HK-2 (cell line): Measurements from ENCODE around the gene ERCC5.

Source experiments
- DNase-seq: peaks from one replicate; pipeline ENCODE4 v3.0.0-alpha.2; 2018; ENCODE audit not compliant: unreplicated experiment

Gene ERCC5

DNA sequence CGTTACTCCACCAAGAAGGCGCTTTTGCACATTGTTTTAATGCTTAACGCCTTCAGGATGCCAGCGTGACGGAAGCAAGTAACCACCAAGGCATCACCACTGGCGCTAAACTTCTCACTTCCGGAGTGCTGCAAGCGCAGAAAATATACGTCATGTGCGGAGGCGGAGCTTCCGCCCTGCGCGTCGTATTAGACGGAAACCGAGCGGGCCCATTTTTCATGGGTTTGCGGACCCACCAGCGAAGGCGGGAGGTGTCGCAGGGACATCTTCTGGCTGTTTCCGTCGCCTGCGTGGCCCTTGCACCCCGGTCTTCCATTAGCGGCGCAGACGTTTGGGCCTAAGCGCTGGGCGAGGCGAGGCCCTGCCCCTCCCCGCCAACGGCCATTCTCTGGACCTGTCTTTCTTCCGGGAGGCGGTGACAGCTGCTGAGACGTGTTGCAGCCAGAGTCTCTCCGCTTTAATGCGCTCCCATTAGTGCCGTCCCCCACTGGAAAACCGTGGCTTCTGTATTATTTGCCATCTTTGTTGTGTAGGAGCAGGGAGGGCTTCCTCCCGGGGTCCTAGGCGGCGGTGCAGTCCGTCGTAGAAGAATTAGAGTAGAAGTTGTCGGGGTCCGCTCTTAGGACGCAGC lies at the start of gene ERCC5:
Gene ERCC5 (plus strand): TSS at position 403 of the 631 bp plus-strand sequence. CDS start 235 bp downstream, outside the sequence.
- DNase-seq = peak; percentile 94

DNA sequence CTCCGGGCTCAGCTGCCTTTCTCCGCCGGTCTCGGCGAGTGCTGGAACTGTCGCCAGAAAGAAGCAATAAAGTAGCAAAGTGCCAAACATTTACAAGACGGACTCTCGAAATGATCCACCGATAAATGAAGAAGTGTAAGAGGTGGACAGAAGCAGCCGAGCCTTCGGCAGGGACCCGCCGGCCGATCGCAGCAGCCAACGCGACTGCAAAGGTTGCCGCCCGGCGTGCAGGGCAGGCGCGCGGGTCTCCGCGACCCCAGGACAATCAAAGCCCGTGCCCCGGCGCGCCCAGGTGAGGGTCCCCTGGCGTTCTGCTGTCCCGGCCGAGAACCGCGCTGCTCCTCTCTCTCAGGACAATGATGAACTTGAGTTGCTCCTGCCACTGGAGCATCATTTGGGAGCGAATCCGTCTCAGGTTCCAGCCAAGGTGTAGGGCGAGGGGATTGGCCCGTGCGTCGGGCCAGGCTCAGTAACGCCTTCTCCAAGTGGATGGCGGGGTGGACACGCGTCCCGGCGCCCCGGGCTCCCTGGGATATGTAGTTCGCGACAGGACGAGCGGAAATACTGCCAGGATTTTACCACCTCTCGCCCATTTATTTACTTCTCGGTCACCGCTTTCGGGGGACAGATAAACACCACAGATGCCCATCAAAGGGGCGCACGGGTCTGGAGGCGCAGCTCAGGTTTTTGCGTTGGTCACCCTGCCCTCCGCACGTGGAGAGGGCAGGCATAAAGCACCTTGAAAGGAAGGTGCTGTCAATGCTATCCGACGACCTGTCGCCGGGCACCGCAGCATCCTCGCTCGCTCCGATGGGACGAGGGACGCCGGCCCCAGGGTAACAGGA lies 47.0 kb upstream of the ERCC5 start, which contains the start of the genes BIVM and POGLUT2:
Gene BIVM (plus strand): TSS at position 539 of the 845 bp plus-strand sequence. CDS start 8,149 bp downstream, outside the sequence.
Gene POGLUT2 (minus strand): TSS at position 396 of the 845 bp plus-strand sequence. CDS start 306 bp downstream, at position 90.
- peak; percentile 88 for DNase-seq

DNA sequence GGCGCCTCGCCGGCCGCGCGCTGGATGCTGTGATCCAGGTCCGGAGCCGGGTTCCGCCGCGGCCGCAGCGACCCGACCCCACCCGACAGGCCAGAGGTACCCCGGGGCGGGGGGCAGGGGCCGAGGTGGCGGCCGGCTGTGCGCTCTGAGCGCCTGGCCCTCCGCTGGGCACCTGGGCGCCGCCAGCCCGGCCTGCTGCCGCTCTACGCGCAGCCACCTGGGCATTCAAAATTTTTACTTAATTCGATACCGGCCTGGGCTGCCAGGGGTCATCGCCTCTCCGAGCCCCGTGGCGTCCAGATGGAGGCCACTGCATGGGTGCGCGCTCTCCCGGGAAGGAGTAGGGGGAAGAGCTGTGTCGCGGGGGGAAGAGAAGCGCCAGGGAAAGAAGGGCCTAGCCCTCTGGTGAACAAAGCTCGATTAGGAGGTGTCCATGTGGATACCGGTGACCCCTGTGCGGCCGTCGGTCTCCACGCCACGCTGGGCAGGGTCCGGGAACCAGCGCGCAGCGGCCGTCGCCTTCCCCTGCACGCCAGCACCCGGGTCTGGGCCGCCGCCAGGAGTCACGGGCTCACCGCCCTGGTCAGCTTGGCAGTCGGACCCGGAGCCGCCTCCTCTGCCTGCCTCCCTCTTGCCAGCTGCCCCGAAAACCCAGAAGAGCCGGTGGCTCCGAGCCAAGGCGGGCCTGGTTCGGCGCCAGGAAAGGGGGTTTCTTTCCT lies 46.2 kb upstream of the ERCC5 start:
- DNase-seq = peak; percentile 41

DNA sequence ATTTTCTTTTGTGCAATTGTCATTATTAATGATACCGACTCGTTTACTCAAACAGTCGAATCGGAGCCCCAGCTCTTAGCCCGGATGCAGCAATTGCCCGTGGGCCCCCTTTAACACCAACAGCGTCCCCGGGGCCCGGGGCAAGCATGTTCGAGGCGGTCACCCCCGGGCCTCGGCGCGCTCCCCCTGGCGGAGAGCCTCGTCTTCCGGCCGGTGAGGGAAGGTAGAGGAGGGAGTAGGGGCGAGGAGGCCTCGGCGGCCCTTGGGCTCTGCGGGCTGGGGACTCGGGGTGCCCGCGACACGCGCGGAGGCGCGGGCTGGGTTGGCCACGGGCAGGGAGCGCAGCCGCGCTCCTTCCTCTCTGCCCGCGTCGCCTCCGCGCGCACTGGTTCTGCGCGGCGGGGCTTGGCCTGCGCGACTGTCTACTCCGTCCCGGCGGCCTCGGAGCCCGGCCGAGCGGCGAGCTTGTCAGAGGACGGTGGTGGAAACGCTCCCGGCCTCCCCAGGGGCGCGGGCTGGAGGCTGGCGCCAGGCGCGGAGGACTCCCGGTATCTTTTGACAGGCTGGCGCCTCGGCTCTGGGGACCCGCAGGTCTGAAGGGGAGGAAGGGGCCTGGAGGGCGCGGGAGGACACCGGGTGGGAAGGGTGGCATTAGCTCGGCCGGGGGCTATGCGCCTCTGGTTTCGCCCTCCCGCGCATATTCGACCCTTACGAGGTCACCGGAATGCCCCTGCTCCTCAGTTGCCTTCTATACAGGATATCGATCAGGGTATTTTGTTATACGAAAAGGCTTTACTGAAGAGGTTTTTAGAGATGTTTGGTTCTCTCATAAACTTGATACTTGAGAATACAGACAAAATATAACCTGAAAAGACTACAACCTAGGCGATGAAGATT lies 45.4 kb upstream of the ERCC5 start:
- peak; percentile 72 for DNase-seq

DNA sequence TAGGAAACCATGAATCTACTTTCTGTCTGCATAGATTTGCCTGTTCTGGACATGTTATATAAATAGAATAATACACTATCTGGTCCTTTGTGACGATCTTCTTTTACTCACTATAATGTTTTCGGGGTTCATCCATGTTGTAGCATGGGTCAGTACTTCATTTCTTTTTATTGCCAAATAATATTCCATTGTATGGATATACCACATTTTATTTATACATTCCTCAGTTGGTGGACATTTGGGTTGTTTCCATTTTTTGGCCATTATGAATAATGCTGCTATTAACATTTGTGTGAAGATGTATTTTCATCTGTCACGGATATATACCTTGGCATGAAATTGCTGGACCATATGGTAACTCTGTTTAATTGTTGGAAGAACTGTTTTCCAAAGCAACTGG lies 40.2 kb upstream of the ERCC5 start:
- DNase-seq = no peak

DNA sequence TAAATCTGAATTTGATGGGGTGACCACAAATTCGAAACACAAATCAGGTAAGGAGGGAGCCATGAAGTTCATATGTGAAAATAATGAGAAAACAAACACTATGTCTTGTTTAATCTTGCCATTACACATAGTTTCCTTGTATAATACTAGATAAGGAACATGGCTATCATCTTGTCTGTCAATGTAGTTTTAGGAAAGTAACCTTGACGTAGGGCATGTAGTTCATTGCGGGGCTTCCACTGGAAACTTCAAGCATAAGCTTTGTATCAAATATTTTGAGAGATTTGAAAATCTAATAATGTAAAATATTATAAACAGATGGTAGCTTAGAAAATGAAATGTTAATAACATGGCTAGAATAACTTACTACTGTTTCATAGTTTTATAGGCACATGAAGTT lies 38.1 kb upstream of the ERCC5 start:
- DNase-seq = no peak

DNA sequence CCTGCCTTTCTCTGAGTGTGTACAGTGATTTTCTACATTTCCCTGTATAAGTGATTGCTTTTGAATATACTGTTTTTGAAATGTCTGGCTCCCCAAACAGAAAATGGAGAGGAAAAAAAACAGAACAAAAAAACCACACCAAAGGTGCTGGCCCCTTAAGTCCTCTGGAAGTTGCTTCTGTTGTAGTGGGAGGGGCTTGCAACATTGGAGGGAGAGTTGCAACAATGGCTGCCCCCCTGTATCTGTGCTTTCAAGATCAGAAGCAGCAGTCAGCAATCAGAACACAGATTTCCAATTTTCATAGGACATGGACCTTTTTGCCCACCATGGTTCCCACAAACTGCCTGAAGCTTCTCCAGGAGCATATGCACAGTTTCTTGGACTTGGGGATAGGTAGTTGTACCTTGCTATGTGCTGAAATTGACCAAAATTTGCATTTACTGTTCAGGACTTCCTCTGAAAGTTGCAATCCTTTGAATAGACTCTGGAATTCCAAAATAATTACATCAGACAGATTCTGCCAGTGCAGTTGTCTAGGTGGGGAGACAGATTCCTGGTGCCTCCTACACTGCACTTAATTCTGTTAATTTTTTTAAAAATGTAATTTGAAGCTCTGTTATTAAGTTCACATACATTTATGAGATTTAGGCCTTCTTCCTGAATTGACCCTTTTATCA lies 33.1 kb upstream of the ERCC5 start:
- peak; percentile 24 for DNase-seq

DNA sequence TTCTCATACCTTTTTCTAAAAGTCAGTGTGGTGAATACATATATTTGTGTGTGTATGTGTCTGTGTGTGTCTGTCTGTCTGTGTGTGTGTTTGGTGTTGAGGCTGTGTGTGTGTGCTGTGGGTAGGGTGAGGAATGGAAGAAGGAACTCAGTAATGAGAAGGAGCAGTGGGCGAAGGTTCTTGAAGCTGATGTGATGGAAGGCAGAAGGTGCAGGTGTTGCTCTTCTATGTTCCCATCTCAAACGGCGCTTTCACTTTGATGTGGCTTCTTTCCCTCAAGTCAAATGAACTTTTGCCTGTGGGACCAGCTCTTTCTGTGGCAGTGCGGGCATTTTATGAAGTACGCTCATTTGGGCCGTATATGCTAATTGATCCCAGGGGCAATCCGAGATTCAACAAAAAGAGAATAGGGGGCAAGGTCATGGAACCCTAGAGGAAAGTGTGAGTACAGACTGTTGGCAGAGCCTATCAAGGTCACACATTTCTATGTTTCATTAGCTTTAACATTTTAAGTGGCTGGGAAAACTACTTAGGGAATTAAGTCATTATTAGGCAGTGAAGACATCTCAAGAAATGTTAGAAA lies 31.7 kb upstream of the ERCC5 start:
- no peak for DNase-seq

DNA sequence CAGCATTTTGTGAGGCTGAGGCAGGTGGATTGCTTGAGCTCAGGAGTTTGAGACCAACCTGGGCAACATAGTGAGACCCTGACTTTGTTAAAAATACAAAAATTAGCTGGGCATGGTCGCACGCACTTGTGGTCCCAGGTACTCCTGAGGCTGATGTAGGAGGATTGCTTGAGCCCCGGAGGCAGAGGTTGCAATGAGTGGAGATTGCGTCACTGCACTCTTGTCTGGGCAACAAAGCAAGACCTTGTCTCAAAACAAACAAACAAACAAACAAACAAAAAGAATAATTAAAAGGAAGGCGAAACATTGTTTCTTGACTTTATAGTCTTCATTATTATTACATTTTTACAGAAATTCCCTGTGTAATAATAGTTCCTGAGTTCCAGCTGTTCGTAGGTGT lies 31.0 kb upstream of the ERCC5 start:
- DNase-seq = no peak

DNA sequence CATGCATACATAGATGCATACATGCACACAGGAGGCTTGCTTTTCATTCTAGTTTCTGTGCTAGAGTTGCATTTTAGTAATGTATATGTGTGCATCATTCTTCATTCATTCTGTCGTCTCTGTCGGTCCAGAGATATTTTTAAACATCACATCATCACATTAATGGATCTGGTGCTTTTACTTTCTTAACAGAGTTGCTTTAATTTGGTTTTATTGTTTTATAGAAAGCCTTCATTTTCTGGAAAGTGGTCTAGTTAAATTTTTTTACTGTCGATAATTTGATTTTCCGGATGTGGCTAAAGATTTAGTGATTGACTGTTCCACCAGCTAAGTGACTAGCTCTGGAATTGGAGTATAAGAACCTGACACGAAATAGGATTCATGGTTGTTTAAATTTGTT lies 30.0 kb upstream of the ERCC5 start:
- no peak for DNase-seq

DNA sequence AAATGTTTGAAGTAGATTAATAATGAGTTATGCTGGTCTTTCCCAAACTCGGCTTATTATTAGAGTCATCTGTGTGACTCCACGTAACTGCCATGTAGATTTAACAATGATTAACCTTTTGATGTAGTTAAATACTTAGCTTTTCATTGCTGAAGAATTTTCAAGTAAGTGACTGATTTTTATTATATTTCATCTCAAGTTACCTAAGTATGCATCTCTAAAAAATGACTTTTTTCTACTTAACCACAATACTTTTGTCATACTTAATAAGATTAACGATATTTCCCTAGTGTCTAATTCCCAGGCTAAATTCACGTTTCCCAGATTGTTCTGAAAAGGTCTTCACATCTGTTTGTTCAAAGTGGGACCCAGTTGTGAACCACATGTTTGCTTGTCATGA lies 29.1 kb upstream of the ERCC5 start:
- no peak for DNase-seq

DNA sequence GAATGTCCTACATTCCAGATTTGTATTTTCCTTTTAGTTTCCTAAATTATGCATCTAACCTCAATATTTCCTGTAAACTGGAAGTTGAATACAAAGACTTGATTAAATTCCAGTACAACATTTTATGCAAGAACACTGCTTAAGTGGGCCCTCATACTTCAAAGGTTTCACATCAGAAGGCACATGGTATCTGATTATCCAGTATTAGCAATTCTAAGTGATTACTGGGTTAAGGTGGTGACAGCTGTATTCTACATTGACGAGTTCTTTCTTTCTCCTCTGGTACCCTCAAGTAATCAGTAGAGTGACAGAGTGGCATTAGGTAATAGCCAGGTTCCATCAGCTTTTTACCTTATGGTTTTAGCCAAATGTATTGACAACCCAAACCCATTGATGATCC lies 28.6 kb upstream of the ERCC5 start:
- DNase-seq = no peak

DNA sequence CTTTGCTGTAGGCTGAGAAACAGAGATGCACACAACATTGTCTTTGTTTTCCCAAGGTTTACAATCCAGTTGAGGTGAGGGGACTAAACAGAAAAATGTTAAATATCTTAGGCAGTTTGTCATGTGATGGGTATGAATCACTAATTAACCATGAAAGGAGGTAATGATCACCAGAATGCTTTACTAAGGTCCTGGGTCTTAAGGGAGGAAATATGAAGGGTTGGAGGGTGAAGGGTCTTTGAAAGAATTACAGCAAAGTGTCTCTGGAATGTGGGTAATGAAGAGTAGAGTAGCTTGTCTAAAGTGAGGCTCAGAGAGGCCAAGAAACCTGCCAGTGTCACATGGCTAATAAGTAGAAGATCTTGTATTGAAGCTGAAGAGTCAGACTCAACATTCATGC lies 27.9 kb upstream of the ERCC5 start:
- peak; percentile 12 for DNase-seq

DNA sequence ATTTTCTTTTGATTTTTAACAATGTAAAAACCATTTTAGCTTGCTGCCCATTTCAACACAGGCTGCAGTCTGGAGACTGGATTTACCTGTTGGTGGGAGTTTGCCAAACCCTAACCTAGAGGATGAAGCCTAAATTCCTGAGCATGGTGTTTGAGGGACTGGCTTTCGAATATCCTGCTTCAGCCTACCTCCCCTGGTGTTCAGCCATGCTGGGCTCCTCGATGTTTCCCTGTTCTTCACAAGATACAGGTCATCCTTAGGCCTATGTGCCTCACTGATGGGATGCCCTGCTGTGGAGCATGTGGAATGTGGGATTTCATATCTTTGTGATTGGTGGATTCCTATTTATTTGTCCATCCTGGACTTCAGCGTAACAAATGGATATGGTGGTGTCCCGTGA lies 20.4 kb upstream of the ERCC5 start:
- no peak for DNase-seq

DNA sequence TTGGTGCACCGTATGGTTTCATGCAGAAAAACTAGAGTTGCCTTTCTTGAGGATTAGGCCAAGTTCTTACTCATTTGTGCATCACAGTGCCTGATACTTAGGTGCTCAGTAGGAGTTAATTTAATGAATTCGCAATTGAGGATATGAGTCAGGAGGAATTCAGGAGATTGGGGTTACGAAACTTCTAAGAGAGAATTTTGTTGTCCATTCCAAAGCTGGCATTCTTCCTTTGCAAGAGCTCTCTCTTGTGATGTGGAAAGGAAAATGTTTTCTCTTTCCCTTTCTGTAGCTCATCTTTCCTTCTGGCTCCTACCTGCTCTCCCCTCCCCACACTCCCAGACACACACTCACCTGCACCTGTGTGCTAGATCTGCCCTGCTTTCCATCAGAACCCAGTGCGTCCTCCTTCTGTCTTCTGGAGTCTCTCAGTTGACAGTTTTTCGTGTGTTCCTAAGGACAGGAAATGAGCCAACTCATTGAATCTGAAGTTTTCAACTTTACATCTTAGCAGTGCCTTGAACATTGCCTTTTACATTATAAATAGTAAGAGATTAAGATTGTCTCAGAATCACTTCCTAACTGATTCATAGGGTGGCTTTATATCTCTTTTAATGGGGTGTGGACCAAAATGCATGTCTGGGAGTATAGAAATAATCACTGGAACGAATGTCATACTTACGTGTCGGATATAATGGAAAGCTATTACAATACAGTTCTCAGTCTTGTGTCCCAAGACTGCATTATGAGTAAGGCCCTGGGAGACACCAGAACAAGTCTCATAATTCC lies 19.7 kb upstream of the ERCC5 start:
- no peak for DNase-seq

DNA sequence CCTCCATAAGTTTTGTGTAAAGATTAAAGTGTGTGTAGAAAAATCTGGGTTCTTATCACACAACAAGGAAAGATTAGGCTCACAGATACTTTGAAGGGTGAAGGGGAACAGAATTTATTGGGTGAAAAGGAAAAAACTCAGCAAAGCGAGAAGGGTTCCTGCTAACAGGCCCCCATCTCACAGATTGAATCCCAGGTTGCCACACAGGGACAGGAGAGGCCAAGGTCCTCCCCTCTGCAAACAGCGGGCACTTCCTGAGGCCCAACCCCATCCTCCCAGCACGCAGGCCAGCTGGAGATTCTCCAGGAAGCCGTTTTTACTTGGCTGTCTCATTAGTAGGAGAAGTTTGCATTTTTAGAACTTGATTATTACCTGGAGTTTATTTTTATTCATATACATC lies 15.2 kb upstream of the ERCC5 start:
- no peak for DNase-seq

DNA sequence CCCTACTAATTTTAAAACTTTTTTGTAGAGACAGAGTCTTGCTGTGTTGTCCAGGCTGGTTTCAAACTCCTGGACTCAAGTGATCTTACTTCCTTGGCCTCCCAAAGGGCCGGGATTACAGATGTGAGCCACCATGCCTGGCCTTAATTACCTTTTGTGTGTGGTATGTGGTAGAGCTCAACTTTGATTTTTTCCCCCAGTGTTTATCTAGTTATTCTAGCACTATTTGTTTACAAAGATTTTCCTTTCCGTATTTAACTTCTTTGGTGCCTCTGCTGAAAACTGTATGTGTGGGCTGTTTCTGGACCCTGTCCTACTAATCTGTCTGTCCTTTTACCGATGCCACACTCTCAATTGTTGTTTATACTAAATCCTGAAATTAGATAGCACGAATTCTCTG lies 9.4 kb upstream of the ERCC5 start:
- no peak for DNase-seq

DNA sequence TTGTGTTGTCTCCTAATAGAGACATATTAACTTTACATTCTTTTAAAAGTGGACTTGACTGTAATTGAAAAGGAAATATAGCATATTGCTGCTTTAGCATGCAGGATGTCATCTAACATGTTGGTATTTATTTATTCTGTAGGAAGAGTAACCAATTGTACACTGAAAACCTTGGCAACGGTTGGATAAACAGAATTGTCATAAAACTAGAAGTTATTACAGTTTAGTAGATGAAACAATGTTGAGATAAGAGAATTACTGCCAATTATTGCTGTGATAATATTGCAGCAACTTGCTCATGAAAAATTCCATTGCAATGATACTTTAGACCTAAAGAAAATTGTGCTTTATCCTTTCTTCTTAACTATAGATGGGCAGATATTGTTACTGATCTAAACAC lies 7.6 kb upstream of the ERCC5 start:
- no peak for DNase-seq

DNA sequence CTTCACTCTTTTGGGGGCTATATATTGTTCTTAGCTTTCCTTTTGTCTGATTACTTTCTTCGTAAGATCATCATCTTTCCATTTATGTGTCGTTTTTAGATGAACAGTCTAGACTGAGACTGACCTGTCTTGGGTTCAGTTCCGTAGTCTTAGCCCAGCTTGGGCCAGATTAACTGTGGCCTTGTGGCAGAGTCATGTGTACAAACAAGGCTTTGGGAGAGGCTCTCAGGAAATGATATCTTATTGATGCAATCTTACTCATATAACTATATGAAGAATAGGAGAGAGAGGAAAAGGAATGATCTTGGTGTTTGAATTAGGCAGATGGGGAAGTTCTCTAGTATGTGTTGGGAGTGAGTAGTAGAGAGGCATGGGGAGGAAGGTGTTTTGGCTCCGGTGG lies 6.8 kb upstream of the ERCC5 start:
- DNase-seq = no peak

DNA sequence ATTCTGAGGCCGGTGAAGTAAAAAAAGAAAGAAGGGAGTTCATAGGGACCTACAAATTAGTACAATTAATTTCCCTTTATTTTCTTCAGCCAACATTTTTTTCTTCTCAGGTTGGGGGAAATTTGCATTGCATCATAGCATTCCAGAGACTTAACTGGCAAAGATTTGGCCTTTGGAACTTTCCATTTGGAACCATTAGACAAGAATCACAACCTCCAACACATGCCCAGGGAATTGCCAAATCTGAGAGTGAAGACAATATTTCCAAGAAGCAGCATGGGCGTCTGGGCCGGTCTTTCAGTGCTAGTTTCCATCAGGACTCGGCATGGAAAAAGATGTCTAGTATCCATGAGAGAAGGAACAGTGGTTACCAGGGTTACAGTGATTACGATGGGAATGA lies 6.4 kb upstream of the ERCC5 start:
- no peak for DNase-seq
